Hepatocyte (in vitro differentiated cells): ENCODE data around the gene POU2F2. TPM values are rescaled to one million over a fixed set of nuclear protein-coding genes. Genes with fewer than 3 reads are reported as not detected.

Experiments used
- DNase-seq: peaks from one replicate; pipeline ENCODE4 v3.0.0-alpha.2; 2016; ENCODE audit warnings: low spot score
- H2AFZ ChIP-seq: fragments of 200-600 bp; sonication (generic); 2 replicates; pipeline ENCODE4 v1.6.0; 2016; ENCODE audit warnings: antibody characterized with exemption, mild to moderate bottlenecking
- H3K27ac ChIP-seq: fragments of 200-600 bp; sonication (generic); 2 replicates; pipeline ENCODE4 v1.5.1; 2016; ENCODE audit warnings: mild to moderate bottlenecking
- H3K27me3 ChIP-seq: fragments of 200-600 bp; sonication (generic); 2 replicates; pipeline ENCODE4 v1.6.1; 2016
- H3K36me3 ChIP-seq: fragments of 200-600 bp; sonication (generic); replicated peaks from 2 replicates; pipeline ENCODE4 v1.5.1; 2016; ENCODE audit warnings: low read depth; ENCODE audit not compliant: insufficient read depth
- H3K4me1 ChIP-seq: fragments of 200-600 bp; sonication (generic); 2 replicates; pipeline ENCODE4 v1.5.1; 2016; ENCODE audit warnings: mild to moderate bottlenecking, moderate library complexity; ENCODE audit not compliant: insufficient read depth
- H3K4me2 ChIP-seq: fragments of 200-600 bp; sonication (generic); 2 replicates; pipeline ENCODE4 v1.6.0; 2016
- H3K4me3 ChIP-seq: fragments of 200-600 bp; sonication (generic); 2 replicates; pipeline ENCODE4 v1.5.1; 2016; ENCODE audit warnings: mild to moderate bottlenecking
- H3K79me2 ChIP-seq: fragments of 200-600 bp; sonication (generic); 2 replicates; pipeline ENCODE4 v1.6.0; 2017; ENCODE audit warnings: mild to moderate bottlenecking
- H3K9me2 ChIP-seq: fragments of 200-600 bp; sonication (generic); replicated peaks from 2 replicates; pipeline ENCODE4 v1.6.0; 2017; ENCODE audit warnings: mild to moderate bottlenecking; ENCODE audit not compliant: insufficient read depth
- H3K9me3 ChIP-seq: fragments of 200-600 bp; sonication (generic); 2 replicates; pipeline ENCODE4 v1.5.1; 2016; ENCODE audit warnings: low read depth, mild to moderate bottlenecking
- H4K20me1 ChIP-seq: fragments of 200-600 bp; sonication (generic); 2 replicates; pipeline ENCODE4 v1.6.0; 2016; ENCODE audit warnings: mild to moderate bottlenecking; ENCODE audit not compliant: insufficient read depth, poor library complexity, severe bottlenecking
- EZH2 ChIP-seq: fragments of 200-600 bp; sonication (generic); IDR thresholded peaks from 2 replicates; pipeline ENCODE4 v1.6.1; 2016; ENCODE audit warnings: antibody characterized with exemption, mild to moderate bottlenecking, borderline replicate concordance
- EZH2phosphoT487 ChIP-seq: fragments of 200-600 bp; sonication (generic); IDR thresholded peaks from one replicate; pipeline ENCODE4 v1.6.1; 2018; ENCODE audit warnings: antibody characterized with exemption, mild to moderate bottlenecking, low read depth, moderate library complexity; ENCODE audit not compliant: unreplicated experiment, severe bottlenecking
- WGBS: methylation state at CpG from one replicate; pipeline ENCODE4 v1.1.6; 2016; ENCODE audit warnings: low lambda C conversion rate; ENCODE audit errors: missing lambda C conversion rate; 5-methylcytosine and 5-hydroxymethylcytosine counted together
- polyA plus RNA-seq: library from polyadenylated mRNA; unstranded; fragments of >200 nt; fragmentation: Nextera tagmentation; extraction: Ambion mirVana; gene quantifications from 2 replicates; pipeline ENCODE4 v1.2.1, GENCODE V29; 2016
- total RNA-seq: library from RNA; depleted of rRNA; stranded (reverse); fragments of >200 nt; gene quantifications from 2 replicates; pipeline ENCODE4 v1.2.3, GENCODE V29; 2014
- TF ChIP-seq, protein P1 (sequence below): fragments of 200-600 bp; sonication (generic); IDR thresholded peaks from 2 replicates; pipeline ENCODE4 v1.5.1; 2016; ENCODE audit warnings: antibody characterized with exemption, mild to moderate bottlenecking; ENCODE audit not compliant: poor library complexity

Gene POU2F2
- total and polyA plus RNA-seq, 2 experiments from 2014 or later = 0.15 TPM; not detected in 1

- no peaks in the 10 kb centered on the region for H3K9me3 ChIP-seq
- no peak overlapping the region for H3K27ac ChIP-seq
- no peak overlapping the region for H3K4me3 ChIP-seq
- no peaks in the 10 kb centered on the region for H3K9me2 ChIP-seq
- H3K27me3 ChIP-seq = peaks cover 49% of the 10 kb centered on the region
- TF ChIP-seq EZH2 (no peak), EZH2phosphoT487 (no peak)
- TF ChIP-seq, protein P1, sequence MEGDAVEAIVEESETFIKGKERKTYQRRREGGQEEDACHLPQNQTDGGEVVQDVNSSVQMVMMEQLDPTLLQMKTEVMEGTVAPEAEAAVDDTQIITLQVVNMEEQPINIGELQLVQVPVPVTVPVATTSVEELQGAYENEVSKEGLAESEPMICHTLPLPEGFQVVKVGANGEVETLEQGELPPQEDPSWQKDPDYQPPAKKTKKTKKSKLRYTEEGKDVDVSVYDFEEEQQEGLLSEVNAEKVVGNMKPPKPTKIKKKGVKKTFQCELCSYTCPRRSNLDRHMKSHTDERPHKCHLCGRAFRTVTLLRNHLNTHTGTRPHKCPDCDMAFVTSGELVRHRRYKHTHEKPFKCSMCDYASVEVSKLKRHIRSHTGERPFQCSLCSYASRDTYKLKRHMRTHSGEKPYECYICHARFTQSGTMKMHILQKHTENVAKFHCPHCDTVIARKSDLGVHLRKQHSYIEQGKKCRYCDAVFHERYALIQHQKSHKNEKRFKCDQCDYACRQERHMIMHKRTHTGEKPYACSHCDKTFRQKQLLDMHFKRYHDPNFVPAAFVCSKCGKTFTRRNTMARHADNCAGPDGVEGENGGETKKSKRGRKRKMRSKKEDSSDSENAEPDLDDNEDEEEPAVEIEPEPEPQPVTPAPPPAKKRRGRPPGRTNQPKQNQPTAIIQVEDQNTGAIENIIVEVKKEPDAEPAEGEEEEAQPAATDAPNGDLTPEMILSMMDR = no peak
- no peak for DNase-seq
- no peaks in the 10 kb centered on the region for H3K36me3 ChIP-seq
- no peak overlapping the region for H2AFZ ChIP-seq
- no peaks in the 10 kb centered on the region for H3K4me1 ChIP-seq
- no peak overlapping the region for H3K4me2 ChIP-seq
- no peaks in the 10 kb centered on the region for H4K20me1 ChIP-seq
- H3K79me2 ChIP-seq = no peaks in the 10 kb centered on the region
- 42% methylated on average over 2 of the region's 17 CpGs for WGBS
Measured at GRCh38 chr19:42150364-42150763, 18.1 kb upstream of the POU2F2 start.

DNA sequence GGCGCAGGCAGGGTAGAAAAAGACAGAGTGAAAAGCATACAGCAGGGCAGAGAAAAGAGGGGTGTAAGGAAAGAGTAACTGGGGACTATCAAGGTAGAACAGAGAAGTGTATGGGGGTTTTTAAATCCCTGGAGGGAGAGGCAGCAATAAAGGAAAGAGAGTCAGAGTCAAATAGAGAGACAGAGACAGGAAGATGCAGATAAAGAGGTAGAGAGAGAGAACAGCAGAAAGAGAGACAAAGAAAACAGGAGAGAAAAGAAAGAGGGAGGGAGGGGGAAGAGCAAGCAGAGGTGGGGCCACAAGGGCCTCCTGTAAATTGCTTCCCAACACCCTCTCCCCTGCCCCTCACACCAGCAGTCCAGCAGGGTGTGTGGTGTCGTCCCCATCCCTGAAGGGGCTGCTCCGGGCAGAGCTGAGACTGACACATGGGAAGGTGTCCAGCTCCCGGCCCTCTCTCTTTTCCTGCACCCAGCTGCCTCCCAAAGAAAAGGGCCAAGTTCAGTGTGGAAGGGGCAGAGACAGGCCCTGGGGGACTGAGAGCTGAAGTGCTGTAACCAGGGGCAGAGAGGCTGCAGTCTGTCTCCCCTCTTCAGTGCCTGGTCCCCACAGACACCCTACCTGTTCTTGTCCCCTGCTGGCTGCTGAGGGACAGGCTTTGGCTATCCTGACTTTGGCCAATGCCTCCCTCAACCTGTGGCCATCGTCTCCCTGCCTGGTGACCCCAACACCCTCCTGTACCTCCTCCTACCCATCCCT, 17.4 kb upstream of the POU2F2 start:
- 51% methylated on average over 5 of the region's 5 CpGs for WGBS
- Histone ChIP-seq H2AFZ (no peak overlapping the region), H3K9me2 (no peaks in the 10 kb centered on the region), H4K20me1 (no peaks in the 10 kb centered on the region), H3K36me3 (no peaks in the 10 kb centered on the region), H3K27ac (no peak overlapping the region), H3K79me2 (no peaks in the 10 kb centered on the region), H3K27me3 (peaks cover 42% of the 10 kb centered on the region), H3K9me3 (no peaks in the 10 kb centered on the region), H3K4me3 (no peak overlapping the region), H3K4me1 (no peaks in the 10 kb centered on the region), H3K4me2 (no peak overlapping the region)
- TF ChIP-seq EZH2 = no peak
- no peak for TF ChIP-seq EZH2phosphoT487
- TF ChIP-seq, protein P1 = no peak
- DNase-seq = no peak

- Histone ChIP-seq H3K27ac (no peak overlapping the region), H3K9me3 (no peaks in the 10 kb centered on the region), H3K27me3 (peaks cover 32% of the 10 kb centered on the region), H2AFZ (no peak overlapping the region), H3K79me2 (no peaks in the 10 kb centered on the region), H3K9me2 (no peaks in the 10 kb centered on the region), H3K4me2 (no peak overlapping the region), H3K4me3 (no peak overlapping the region), H3K36me3 (no peaks in the 10 kb centered on the region), H4K20me1 (no peaks in the 10 kb centered on the region), H3K4me1 (no peaks in the 10 kb centered on the region)
- no peak for DNase-seq
- 85% methylated on average over 5 of the region's 5 CpGs for WGBS
- TF ChIP-seq, protein P1 = no peak
- TF ChIP-seq EZH2 = no peak
- no peak for TF ChIP-seq EZH2phosphoT487
Measured at GRCh38 chr19:42148266-42148665, 16.0 kb upstream of the POU2F2 start.
